SK-N-MC (cell line): ENCODE data around the gene PSD4.

Source experiments
- EZH2 ChIP-seq: fragments of 200-600 bp; sonication (generic); IDR thresholded peaks from one replicate; pipeline ENCODE4 v1.6.1; 2017; ENCODE audit warnings: antibody characterized with exemption
- POLR2AphosphoS5 ChIP-seq: IDR thresholded peaks from 2 replicates; pipeline ENCODE4 v1.6.1; 2012; ENCODE audit warnings: mild to moderate bottlenecking, low read depth, low read length, borderline replicate concordance

DNA sequence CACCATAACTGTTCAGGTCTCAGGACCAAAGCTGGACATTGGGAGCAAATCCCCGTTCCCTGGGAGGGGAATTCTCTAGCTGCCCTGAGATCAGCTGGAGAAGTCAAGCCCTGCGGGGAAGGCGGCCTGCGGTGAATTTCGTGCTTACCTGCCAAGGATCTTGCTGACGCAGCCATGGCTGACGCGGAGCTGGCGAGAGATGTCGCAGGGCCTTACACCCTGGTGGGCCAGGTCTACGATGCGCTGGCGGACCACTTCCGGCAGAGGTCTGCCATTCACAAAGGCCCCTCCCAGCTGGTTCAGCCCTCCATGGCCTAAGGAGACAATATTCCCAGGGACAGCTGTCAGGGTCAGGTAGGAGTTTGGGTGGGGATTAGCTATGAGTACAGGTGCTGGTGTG, 72.8 kb downstream of the PSD4 start:
- TF ChIP-seq POLR2AphosphoS5 (no peak), EZH2 (no peak)
